GM23248 (cell line): ENCODE data around the gene TSC22D1.

Experiments used
- EZH2 ChIP-seq: fragments of 200-600 bp; sonication (generic); IDR thresholded peaks from 2 replicates; pipeline ENCODE4 v1.6.1; 2018; ENCODE audit warnings: antibody characterized with exemption, mild to moderate bottlenecking; ENCODE audit not compliant: insufficient read depth, poor library complexity, severe bottlenecking
- EZH2phosphoT487 ChIP-seq: fragments of 200-600 bp; sonication (generic); IDR thresholded peaks from 2 replicates; pipeline ENCODE4 v1.6.1; 2018; ENCODE audit warnings: antibody characterized with exemption, moderate library complexity, mild to moderate bottlenecking, low read depth; ENCODE audit not compliant: insufficient read depth

DNA sequence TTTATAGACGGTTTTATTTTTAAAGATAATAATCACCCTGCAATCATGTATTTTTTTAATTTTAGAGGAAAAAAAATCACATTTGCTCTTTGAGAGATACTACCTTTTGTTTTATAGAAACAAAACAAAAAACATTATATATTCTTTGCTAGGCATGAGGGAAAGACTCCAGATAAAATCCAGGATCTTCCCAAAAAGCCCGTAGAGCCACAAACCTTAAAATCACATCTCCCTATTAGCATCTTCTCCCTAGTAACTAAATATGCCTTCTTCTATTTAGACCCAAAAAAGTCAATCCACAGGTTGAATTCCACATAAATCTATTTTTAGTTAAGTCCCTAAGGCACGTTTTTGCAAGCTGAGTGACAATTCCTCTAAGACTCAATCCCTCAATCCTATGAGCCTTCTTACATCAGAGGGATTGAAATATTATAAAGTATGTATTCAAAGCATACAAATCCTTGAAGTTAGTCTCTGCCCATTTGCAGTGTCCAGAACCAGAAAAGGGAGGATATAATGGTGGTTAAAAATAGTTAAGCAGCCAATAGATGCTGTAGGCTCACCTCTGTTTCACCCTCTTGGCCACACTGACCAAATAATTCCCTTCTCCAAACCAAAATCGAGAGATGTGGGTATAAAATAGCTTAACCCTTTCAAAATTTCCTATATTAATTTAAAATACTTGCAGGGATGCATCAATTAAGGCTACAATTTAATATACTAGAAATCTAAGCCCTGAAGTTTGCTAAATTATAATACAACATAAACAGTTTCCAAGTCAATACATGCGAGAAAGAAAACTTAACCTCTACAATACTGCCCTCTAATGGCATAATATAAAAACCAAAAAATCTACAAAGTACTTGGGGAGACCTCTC lies 138.5 kb downstream of the TSC22D1 start:
- TF ChIP-seq EZH2phosphoT487 (no peak), EZH2 (no peak)
